Measurements from ENCODE around the gene TOM1L2. TPM values are rescaled to one million over a fixed set of nuclear protein-coding genes. Genes with fewer than 3 reads are reported as not detected.

Gene TOM1L2
- total and polyA plus RNA-seq, 2 donors (not counting 1 experiment from before 2014, with no cell fraction given): 33.9 to 35.9 TPM

- peak in 1 of 2 donors; percentile 62 for DNase-seq (ENCODE audit: low read depth in 2 of 2)
- Histone ChIP-seq H3K9me3 (ENCODE audit: control insufficient read depth, insufficient read depth, low read depth, low read length) (no peaks in the 10 kb centered on the region), H4K20me1 (ENCODE audit: control insufficient read depth, extremely low read depth, insufficient read depth, low read length) (no peaks in the 10 kb centered on the region), H3K4me3 (replicated peaks in 1 of 4; ENCODE audit: control extremely low read depth in 1 of 4, insufficient read depth in 1 of 4, low read depth in 3 of 4, low read length in 4 of 4) (no peak overlapping the region), H3K4me1 (ENCODE audit: control insufficient read depth, extremely low read depth, insufficient read depth, low read length) (peaks cover 52% of the 10 kb centered on the region), H2AFZ (ENCODE audit: low read length) (no peak overlapping the region), H3K9ac (ENCODE audit: insufficient read depth, low read length) (no peak overlapping the region), H3K4me2 (ENCODE audit: extremely low read depth, insufficient read depth, low read length) (no peak overlapping the region), H3K36me3 (ENCODE audit: control insufficient read depth, insufficient read depth, low read length) (peaks cover 1% of the 10 kb centered on the region), H3K27ac (ENCODE audit: insufficient read depth, low read length) (no peak overlapping the region), H3K27me3 (ENCODE audit: control insufficient read depth, insufficient read depth, low read length) (no peaks in the 10 kb centered on the region), H3K79me2 (ENCODE audit: control insufficient read depth, insufficient read depth, low read length) (peaks cover 31% of the 10 kb centered on the region)
- TF ChIP-seq EZH2 (IDR thresholded peaks at IDR 0.05; ENCODE audit: low read length, missing control alignments): no peak
Measured at GRCh38 chr17:17938388-17939107, 33.7 kb downstream of the TOM1L2 start.

GRCh38 chr17:17937958-17938357 is 34.2 kb downstream of the TOM1L2 start:
- no peak for DNase-seq (ENCODE audit: low read depth in 2 of 2)
- no peak overlapping the region for H3K27ac ChIP-seq (ENCODE audit: insufficient read depth, low read length)
- peaks cover 36% of the 10 kb centered on the region for H3K79me2 ChIP-seq (ENCODE audit: control insufficient read depth, insufficient read depth, low read length)
- peaks cover 1% of the 10 kb centered on the region for H3K36me3 ChIP-seq (ENCODE audit: control insufficient read depth, insufficient read depth, low read length)
- H4K20me1 ChIP-seq (ENCODE audit: control insufficient read depth, extremely low read depth, insufficient read depth, low read length): no peaks in the 10 kb centered on the region
- no peak overlapping the region for H3K4me2 ChIP-seq (ENCODE audit: extremely low read depth, insufficient read depth, low read length)
- no peak overlapping the region for H3K9ac ChIP-seq (ENCODE audit: insufficient read depth, low read length)
- TF ChIP-seq CTCF (conservative IDR thresholded peaks at IDR 0.05 in 1 of 2, IDR thresholded peaks at IDR 0.05 in 1 of 2; ENCODE audit: low read depth in 1 of 2, low read length in 2 of 2) (no peak), EZH2 (IDR thresholded peaks at IDR 0.05; ENCODE audit: low read length, missing control alignments) (no peak)
- H3K27me3 ChIP-seq (ENCODE audit: control insufficient read depth, insufficient read depth, low read length): no peaks in the 10 kb centered on the region
- no peak overlapping the region for H3K4me3 ChIP-seq (replicated peaks in 1 of 4; ENCODE audit: control extremely low read depth in 1 of 4, insufficient read depth in 1 of 4, low read depth in 3 of 4, low read length in 4 of 4)
- peaks cover 51% of the 10 kb centered on the region for H3K4me1 ChIP-seq (ENCODE audit: control insufficient read depth, extremely low read depth, insufficient read depth, low read length)
- H2AFZ ChIP-seq (ENCODE audit: low read length): no peak overlapping the region
- no peaks in the 10 kb centered on the region for H3K9me3 ChIP-seq (ENCODE audit: control insufficient read depth, insufficient read depth, low read depth, low read length)

GRCh38 chr17:17937201-17937853 is 34.9 kb downstream of the TOM1L2 start:
- Histone ChIP-seq H3K4me3 (replicated peaks in 1 of 4; ENCODE audit: control extremely low read depth in 1 of 4, insufficient read depth in 1 of 4, low read depth in 3 of 4, low read length in 4 of 4) (no peak overlapping the region), H3K4me1 (ENCODE audit: control insufficient read depth, extremely low read depth, insufficient read depth, low read length) (peaks cover 50% of the 10 kb centered on the region), H3K36me3 (ENCODE audit: control insufficient read depth, insufficient read depth, low read length) (peaks cover 1% of the 10 kb centered on the region), H4K20me1 (ENCODE audit: control insufficient read depth, extremely low read depth, insufficient read depth, low read length) (no peaks in the 10 kb centered on the region), H3K9ac (ENCODE audit: insufficient read depth, low read length) (no peak overlapping the region), H3K79me2 (ENCODE audit: control insufficient read depth, insufficient read depth, low read length) (peaks cover 36% of the 10 kb centered on the region), H3K27me3 (ENCODE audit: control insufficient read depth, insufficient read depth, low read length) (no peaks in the 10 kb centered on the region), H3K9me3 (ENCODE audit: control insufficient read depth, insufficient read depth, low read depth, low read length) (no peaks in the 10 kb centered on the region), H2AFZ (ENCODE audit: low read length) (no peak overlapping the region), H3K4me2 (ENCODE audit: extremely low read depth, insufficient read depth, low read length) (no peak overlapping the region), H3K27ac (ENCODE audit: insufficient read depth, low read length) (no peak overlapping the region)
- DNase-seq (ENCODE audit: low read depth in 2 of 2): peak in 1 of 2 donors; percentile 72
- TF ChIP-seq CTCF (conservative IDR thresholded peaks at IDR 0.05 in 1 of 2, IDR thresholded peaks at IDR 0.05 in 1 of 2; ENCODE audit: low read depth in 1 of 2, low read length in 2 of 2) (no peak), EZH2 (IDR thresholded peaks at IDR 0.05; ENCODE audit: low read length, missing control alignments) (no peak)

Data from fibroblast of lung (primary cell).